GM13976 (cell line): ENCODE measurements around the gene CNOT1.
"Not testable (repeated sequence)": the region's sequence is repeated elsewhere in the genome, so short reads cannot be mapped to it uniquely, and the experiment has no call there.

Experiments
- DNase-seq: peaks from one replicate; pipeline ENCODE4 v3.0.0; 2012; ENCODE audit warnings: low spot score
- in situ Hi-C: fragments of 300-500 bp; cut with MboI; formaldehyde crosslinking; loops from one replicate; pipeline ENCODE4 v1.12.0; 2022; ENCODE audit warnings: low sequenced_read_pairs, mixed read lengths, inconsistent platforms; ENCODE audit not compliant: unreplicated experiment
- TF ChIP-seq, protein P1 (sequence below): IDR thresholded peaks from 2 replicates; pipeline ENCODE4 v1.5.1; 2012; ENCODE audit warnings: borderline replicate concordance, mild to moderate bottlenecking; ENCODE audit not compliant: insufficient read depth; ENCODE audit errors: extremely low read depth, missing control alignments, control extremely low read depth

CNOT1 gene

DNA sequence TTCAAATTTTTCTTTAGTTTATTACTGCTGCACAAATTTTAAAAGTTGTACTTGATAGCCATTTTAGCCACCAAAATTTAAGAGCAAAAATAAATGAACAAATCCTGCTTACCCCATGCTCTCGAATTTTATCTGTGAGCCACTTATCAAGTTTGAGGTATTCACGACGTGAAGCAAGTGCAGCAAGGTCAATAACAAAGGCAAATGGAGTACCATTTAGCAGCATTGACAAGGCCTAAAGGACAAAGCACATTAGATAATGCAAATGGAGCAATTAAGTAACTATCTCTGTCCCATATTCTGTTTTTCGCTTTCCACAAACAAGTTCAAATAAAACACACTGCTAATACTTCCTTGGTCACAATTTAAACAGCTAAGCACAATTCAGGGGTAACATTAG, 54.7 kb downstream of the CNOT1 start:
- in situ Hi-C loops = no loop called here
- no peak for DNase-seq
- TF ChIP-seq, protein P1, sequence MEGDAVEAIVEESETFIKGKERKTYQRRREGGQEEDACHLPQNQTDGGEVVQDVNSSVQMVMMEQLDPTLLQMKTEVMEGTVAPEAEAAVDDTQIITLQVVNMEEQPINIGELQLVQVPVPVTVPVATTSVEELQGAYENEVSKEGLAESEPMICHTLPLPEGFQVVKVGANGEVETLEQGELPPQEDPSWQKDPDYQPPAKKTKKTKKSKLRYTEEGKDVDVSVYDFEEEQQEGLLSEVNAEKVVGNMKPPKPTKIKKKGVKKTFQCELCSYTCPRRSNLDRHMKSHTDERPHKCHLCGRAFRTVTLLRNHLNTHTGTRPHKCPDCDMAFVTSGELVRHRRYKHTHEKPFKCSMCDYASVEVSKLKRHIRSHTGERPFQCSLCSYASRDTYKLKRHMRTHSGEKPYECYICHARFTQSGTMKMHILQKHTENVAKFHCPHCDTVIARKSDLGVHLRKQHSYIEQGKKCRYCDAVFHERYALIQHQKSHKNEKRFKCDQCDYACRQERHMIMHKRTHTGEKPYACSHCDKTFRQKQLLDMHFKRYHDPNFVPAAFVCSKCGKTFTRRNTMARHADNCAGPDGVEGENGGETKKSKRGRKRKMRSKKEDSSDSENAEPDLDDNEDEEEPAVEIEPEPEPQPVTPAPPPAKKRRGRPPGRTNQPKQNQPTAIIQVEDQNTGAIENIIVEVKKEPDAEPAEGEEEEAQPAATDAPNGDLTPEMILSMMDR = no peak

DNA sequence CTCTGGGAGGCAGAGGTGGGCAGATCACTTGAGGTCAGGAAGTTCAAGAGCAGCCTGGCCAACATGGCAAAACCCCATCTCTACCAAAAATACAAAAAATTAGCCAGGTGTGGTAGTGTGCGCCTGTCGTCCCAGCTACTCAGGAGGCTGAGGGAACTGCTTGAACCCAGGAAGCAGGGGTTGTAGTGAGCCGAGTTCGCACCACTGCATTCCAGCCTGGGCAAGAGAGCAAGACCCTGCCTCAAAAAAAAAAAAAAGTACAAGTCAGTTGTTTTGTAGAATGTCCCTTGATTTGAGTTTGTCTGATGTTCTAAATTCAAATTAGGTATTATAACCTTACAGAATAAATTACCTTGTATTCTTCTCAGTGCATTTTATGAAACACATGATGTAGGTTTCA, 63.9 kb downstream of the CNOT1 start:
- DNase-seq, in situ Hi-C loops: not testable (repeated sequence)

DNA sequence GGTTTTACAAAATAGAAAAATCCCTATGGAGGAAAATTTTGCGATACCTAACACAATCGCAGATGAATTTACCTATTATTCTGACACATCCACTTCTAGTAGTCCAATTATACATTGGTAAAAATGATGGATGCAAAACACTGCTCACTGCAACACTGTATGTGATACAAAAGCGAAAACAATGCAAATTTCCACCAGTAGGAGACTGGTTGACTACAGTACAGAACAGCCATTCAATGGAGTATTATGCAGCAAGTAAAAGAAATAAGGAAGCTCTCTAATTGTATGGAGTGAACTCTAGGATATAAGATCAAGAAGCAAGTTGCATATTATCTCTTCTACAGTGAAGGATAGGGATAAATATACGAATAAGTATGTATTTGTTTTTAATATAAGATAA, 65.9 kb downstream of the CNOT1 start:
- DNase-seq = no peak
- TF ChIP-seq, protein P1 = no peak
- in situ Hi-C loops = no loop called here

DNA sequence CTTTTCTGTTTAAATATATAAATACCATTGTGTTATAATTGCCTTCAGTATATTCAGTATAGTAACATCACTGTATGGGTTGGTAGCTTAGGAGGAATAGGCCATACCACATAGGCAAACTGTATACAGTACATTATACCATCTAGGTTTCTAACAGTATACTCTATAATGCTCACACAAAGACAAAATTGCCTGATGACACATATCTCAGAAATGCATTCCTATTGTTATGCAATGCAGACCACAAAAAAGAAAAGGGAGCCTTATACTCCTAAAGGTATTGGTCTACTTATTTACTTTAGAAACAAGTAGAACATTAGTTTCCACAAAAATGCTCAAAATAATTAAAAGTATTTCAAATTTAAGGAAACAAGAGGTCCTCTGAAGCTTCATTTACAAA, 66.4 kb downstream of the CNOT1 start:
- TF ChIP-seq, protein P1 = no peak
- no peak for DNase-seq
- in situ Hi-C loops = no loop called here

DNA sequence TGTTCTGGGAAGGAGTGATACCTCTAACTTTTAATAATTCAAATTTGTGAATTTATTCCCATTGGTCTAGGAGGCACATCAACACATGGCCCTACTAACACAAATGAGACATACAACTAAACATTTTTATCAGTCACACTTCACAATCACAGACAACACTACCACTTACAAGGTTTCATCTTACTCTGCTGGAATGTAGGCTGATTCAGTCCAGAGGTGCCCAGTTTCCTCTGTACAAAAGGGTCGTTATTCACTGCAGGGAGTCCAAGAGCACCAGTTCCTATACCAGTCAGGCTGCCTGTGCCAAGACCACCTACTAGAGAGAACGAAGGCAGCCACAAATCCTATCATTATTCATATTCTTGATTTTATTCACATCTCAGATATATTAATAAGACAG, 72.9 kb downstream of the CNOT1 start:
- TF ChIP-seq, protein P1 = no peak
- DNase-seq = no peak
- in situ Hi-C loops = no loop called here

DNA sequence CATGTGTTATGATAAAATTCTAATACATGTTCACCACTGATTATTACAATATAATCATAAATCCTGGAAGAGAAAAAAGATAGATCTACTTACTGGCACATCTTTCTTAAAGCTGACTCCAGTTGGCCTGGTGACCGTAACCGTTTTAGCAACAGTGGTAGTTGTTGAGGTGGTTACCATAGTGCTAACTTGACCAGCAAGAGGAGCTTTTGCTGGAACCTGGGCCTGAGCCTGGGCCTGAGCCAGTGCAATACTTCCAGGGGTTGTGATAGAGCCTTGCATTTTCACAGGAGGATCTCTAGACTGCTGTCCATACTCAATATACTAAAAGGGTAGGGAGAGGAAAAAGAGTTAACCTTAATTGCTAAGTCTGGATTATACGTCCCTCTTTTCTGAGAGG, 78.1 kb downstream of the CNOT1 start:
- in situ Hi-C loops = no loop called here
- TF ChIP-seq, protein P1 = no peak
- DNase-seq = no peak

DNA sequence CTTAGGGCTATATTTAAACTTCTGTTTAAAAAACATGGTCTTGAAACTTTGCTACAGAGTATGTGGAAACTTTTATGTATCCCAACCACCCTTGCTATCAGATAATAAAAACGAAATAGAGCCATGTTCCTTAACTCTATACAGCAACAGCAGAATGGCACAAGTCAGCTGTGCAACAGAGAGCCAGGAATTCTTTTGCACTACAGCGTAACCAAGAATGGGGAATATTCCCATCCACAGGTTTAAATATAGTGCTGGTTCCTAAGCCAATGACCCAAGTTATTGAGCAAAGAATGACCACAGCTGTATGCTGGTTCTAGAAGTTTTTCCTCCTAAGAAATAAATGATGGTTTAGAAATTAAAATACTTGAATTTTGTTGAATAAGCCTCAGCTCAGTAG, 81.2 kb downstream of the CNOT1 start:
- TF ChIP-seq, protein P1 = no peak
- in situ Hi-C loops = no loop called here

DNA sequence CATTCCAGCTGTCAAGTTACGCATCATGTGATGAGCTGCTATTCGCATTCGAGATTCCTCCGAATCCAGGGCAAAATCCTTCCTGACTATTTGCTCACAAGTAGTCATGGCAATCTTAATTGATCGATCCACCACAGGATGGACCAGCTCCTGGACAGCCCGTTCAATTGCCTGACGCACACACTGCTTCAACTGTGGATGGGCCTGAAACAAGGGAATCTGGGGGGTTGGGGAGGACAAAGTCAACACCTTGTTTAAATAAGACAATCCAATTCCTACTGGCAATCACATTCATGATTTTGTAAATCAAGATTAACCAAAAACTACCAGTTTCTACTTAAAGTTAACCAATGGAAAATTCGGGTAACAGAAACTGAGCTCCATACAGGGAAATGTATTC, 85.9 kb downstream of the CNOT1 start:
- TF ChIP-seq, protein P1 = no peak
- no peak for DNase-seq
- in situ Hi-C loops = no loop called here

More for the DNA sequence above, 81.2 kb downstream of the CNOT1 start:
- no peak for DNase-seq
